Endothelial cell of umbilical vein (primary cell): ENCODE measurements around the gene GPR42. TPM values are rescaled to one million over a fixed set of nuclear protein-coding genes. Genes with fewer than 3 reads are reported as not detected.

Experiments
- BruUV-seq: library from RNA; stranded (reverse); fragments of 400-500 nt; replicated peaks from 2 replicates; lab custom pipeline; 2021; lab: Mats Ljungman, UMichigan
- CTCF ChIA-PET: fragments of 300-600, 350-600 bp; sonication (Branson Sonifier 250); formaldehyde crosslinking; loops from one replicate; lab custom pipeline; 2021; ENCODE audit warnings: antibody characterized with exemption, inconsistent platforms; lab: Charles Lee
- POLR2A ChIA-PET: fragments of 300-600, 350-600 bp; sonication (Branson Sonifier 250); formaldehyde crosslinking; loops from one replicate; lab custom pipeline; 2021; ENCODE audit warnings: antibody characterized with exemption, inconsistent platforms; lab: Charles Lee
- DNase-seq: peaks from one replicate; pipeline ENCODE4 v3.0.0-alpha.2; 2011; ENCODE audit warnings: low read depth, low spot score
- FAIRE-seq: peaks from 2 replicates; lab custom pipeline; 2011; peaks lifted over from hg19 to GRCh38; lab: Jason Lieb, UNC
- H2AFZ ChIP-seq: 2 replicates; pipeline ENCODE4 v1.6.0; 2012; ENCODE audit warnings: low read depth, low read length, control low read depth, inconsistent platforms
- H3K27ac ChIP-seq: 2 replicates; pipeline ENCODE4 v1.5.1; 2011; ENCODE audit warnings: low read depth, mild to moderate bottlenecking, control low read depth, low read length, moderate library complexity; ENCODE audit not compliant: insufficient read depth
- H3K27me3 ChIP-seq, 2 experiments: 2 replicates each; pipeline versions ENCODE4 v1.6.0 to v1.6.1; 2011; ENCODE audit warnings: low read length in 2 of 2, mixed read lengths in 1 of 2; ENCODE audit not compliant: control insufficient read depth in 2 of 2, insufficient read depth in 2 of 2
- H3K36me3 ChIP-seq, 2 experiments: 2 replicates in 1 of 2; 3 replicates in 1 of 2; pipeline ENCODE4 v1.5.1; 2011; ENCODE audit warnings: low read length in 2 of 2, mild to moderate bottlenecking in 1 of 2, moderate library complexity in 1 of 2; ENCODE audit not compliant: control insufficient read depth in 2 of 2, insufficient read depth in 2 of 2; ENCODE audit errors: extremely low read depth in 1 of 2
- H3K4me1 ChIP-seq: 3 replicates; pipeline ENCODE4 v1.5.1; 2011; ENCODE audit warnings: mild to moderate bottlenecking, low read length; ENCODE audit not compliant: control insufficient read depth, insufficient read depth; ENCODE audit errors: extremely low read depth
- H3K4me2 ChIP-seq: 2 replicates; pipeline ENCODE4 v1.6.1; 2011; ENCODE audit warnings: low read length, control low read depth, mixed read lengths; ENCODE audit not compliant: insufficient read depth
- H3K4me3 ChIP-seq, 3 experiments: fragments of 200-600 bp in 1 of 3; sonication (generic), shearing (Covaris generic) in 1 of 3; replicated peaks in 1 of 3; 2 replicates each; pipeline ENCODE4 v1.5.1; 2011 to 2016; ENCODE audit warnings: control low read depth in 3 of 3, low read length in 3 of 3, mild to moderate bottlenecking in 2 of 3, inconsistent platforms in 1 of 3, low read depth in 1 of 3, moderate library complexity in 1 of 3; ENCODE audit not compliant: insufficient read depth in 1 of 3
- H3K79me2 ChIP-seq: 2 replicates; pipeline ENCODE4 v1.6.0; 2012; ENCODE audit warnings: low read length, inconsistent platforms; ENCODE audit not compliant: control insufficient read depth, insufficient read depth
- H3K9ac ChIP-seq: replicated peaks from 2 replicates; pipeline ENCODE3; 2011; ENCODE audit warnings: low read length, control low read depth; ENCODE audit not compliant: insufficient read depth; ENCODE audit errors: extremely low read depth
- H3K9me1 ChIP-seq: replicated peaks from 3 replicates; pipeline ENCODE4 v1.6.0; 2011; ENCODE audit warnings: mild to moderate bottlenecking, low read length; ENCODE audit not compliant: control insufficient read depth, insufficient read depth; ENCODE audit errors: extremely low read depth
- H3K9me3 ChIP-seq: replicated peaks from 2 replicates; pipeline ENCODE4 v1.5.1; 2012; ENCODE audit warnings: low read length, inconsistent platforms; ENCODE audit not compliant: control insufficient read depth, insufficient read depth
- H4K20me1 ChIP-seq: replicated peaks from 2 replicates; pipeline ENCODE3; 2011; ENCODE audit warnings: mild to moderate bottlenecking, low read length; ENCODE audit not compliant: control insufficient read depth, insufficient read depth; ENCODE audit errors: extremely low read depth
- CTCF ChIP-seq, 2 donors: IDR thresholded peaks; 1 replicate in 1 of 2; 2 replicates in 1 of 2; pipeline ENCODE4 v1.5.1; 2011; ENCODE audit warnings: low read length in 2 of 2, mild to moderate bottlenecking in 2 of 2, moderate library complexity in 2 of 2, control low read depth in 1 of 2, inconsistent platforms in 1 of 2, low read depth in 1 of 2; ENCODE audit not compliant: insufficient read depth in 1 of 2; ENCODE audit errors: extremely low read depth in 1 of 2
- FOS ChIP-seq: IDR thresholded peaks from 2 replicates; pipeline ENCODE4 v1.6.1; 2011; ENCODE audit warnings: mild to moderate bottlenecking, low read length, moderate library complexity, borderline replicate concordance; ENCODE audit not compliant: insufficient read depth
- MYC ChIP-seq: IDR thresholded peaks from one replicate; pipeline ENCODE4 v1.6.1; 2011; ENCODE audit warnings: mild to moderate bottlenecking, low read depth, low read length
- dilution Hi-C: fragments of 300-500 bp; cut with MboI; formaldehyde crosslinking; loops from one replicate; pipeline ENCODE4 v1.15.0; 2019; ENCODE audit warnings: low sequenced_read_pairs; ENCODE audit not compliant: extremely low pct_ligation_motif_present
- intact Hi-C: fragments of 100-400 bp; cut with micrococcal nuclease; formaldehyde crosslinking; loops from one replicate; pipeline ENCODE4 v1.10.0; 2022
- polyA plus RNA-seq, 4 experiments: library from polyadenylated mRNA; depleted of rRNA in 3 of 4; stranded (reverse) in 3 of 4; unstranded in 1 of 4; fragments of >200 nt; gene quantifications; 2 replicates each; pipeline versions ENCODE4 v1.2.1 to v1.2.3, GENCODE V29; 2011 to 2012; ENCODE audit warnings: missing spikeins in 1 of 4
- total RNA-seq: library from RNA; stranded (reverse); gene quantifications from 2 replicates; pipeline ENCODE4 v1.2.3, GENCODE V29; 2021

The GPR42 gene
- total and polyA plus RNA-seq, 2 donors (not counting 3 experiments of a cell fraction or from before 2014, with no cell fraction given), result not detected

- H3K9ac ChIP-seq, result no peak overlapping the region
- BruUV-seq, result no TSS peak
Observed at GRCh38 chr19:35362261-35363000, 8.4 kb upstream of the GPR42 start.

More at GRCh38 chr19:35362261-35363000, 8.4 kb upstream of the GPR42 start:
- Histone ChIP-seq H3K36me3 (no peaks in the 10 kb centered on the region), H3K27me3 (peaks cover 0 to 2% of the 10 kb centered on the region in 2 experiments), H4K20me1 (no peaks in the 10 kb centered on the region), H3K79me2 (no peaks in the 10 kb centered on the region), H3K4me2 (no peak overlapping the region), H3K9me1 (no peaks in the 10 kb centered on the region), H3K4me3 (no peak overlapping the region), H2AFZ (no peak overlapping the region), H3K9me3 (no peaks in the 10 kb centered on the region), H3K4me1 (no peaks in the 10 kb centered on the region), H3K27ac (no peak overlapping the region)
- intact Hi-C loops (no loop called here), dilution Hi-C loops (no loop called here)
- ChIA-PET POLR2A (no interaction called here), CTCF (interaction anchor here (0.6 to 1.2 kb wide), 2 partner anchors 9 to 12 kb away, joined by 3 read pairs; no protein-coding TSS in a partner anchor)
- FAIRE-seq (no peak), DNase-seq (no peak)
- TF ChIP-seq FOS (no peak), CTCF (IDR thresholded peaks at IDR 0.05; ENCODE audit: extremely low read depth in 1 of 2, insufficient read depth in 1 of 2, low read depth in 1 of 2, low read length in 2 of 2) (no peak), MYC (no peak)
